A673 (cell line): Measurements from ENCODE around the gene TLE7.

Experiments
- CTCF ChIP-seq: fragments of 300-800, 200-600 bp; sonication (generic); conservative IDR thresholded peaks from 2 replicates; pipeline ENCODE4 v1.5.1; 2017; ENCODE audit warnings: low read depth, mild to moderate bottlenecking, antibody characterized with exemption, low read length, moderate library complexity, mixed read lengths
- EZH2 ChIP-seq: fragments of 200-600 bp; sonication (generic); IDR thresholded peaks from 2 replicates; pipeline ENCODE4 v1.6.1; 2017; ENCODE audit warnings: borderline replicate concordance, low read depth, mild to moderate bottlenecking, mixed read lengths, antibody characterized with exemption, low read length; ENCODE audit not compliant: poor library complexity, severe bottlenecking

- no peak for TF ChIP-seq EZH2
- TF ChIP-seq CTCF: no peak
These were observed 52.5 kb downstream of the TLE7 start for GRCh38 chr16:71389330-71389729.
